Glomerular endothelial cell (primary cell): Measurements from ENCODE around the gene CPAMD8. TPM values are rescaled to one million over a fixed set of nuclear protein-coding genes. Genes with fewer than 3 reads are reported as not detected.
"Not testable (repeated sequence)": the region's sequence is repeated elsewhere in the genome, so short reads cannot be mapped to it uniquely, and the experiment has no call there.

Experiments
- DNase-seq: peaks from one replicate; pipeline ENCODE4 v3.0.0-alpha.2; 2011; ENCODE audit warnings: low read depth, low spot score; ENCODE audit errors: extremely low read depth
- total RNA-seq: library from RNA; depleted of rRNA; stranded (reverse); fragments of >200 nt; gene quantifications from 2 replicates; pipeline ENCODE4 v1.2.3, GENCODE V29; 2015

The CPAMD8 gene
- total RNA-seq, 1 donor from 2014 or later = 4.4 TPM

GRCh38 chr19:17043744-17044143 lies 17.1 kb upstream of the CPAMD8 start:
- DNase-seq = no peak

- DNase-seq = no peak
These were observed 15.4 kb upstream of the CPAMD8 start for GRCh38 chr19:17041976-17042375.

- DNase-seq = no peak
These were observed 11.4 kb upstream of the CPAMD8 start for GRCh38 chr19:17037966-17038500.

GRCh38 chr19:17037184-17037583 lies 10.6 kb upstream of the CPAMD8 start:
- DNase-seq = no peak

- DNase-seq = no peak
These were observed 10.0 kb upstream of the CPAMD8 start for GRCh38 chr19:17036640-17037039.

GRCh38 chr19:17035842-17036424 lies 9.3 kb upstream of the CPAMD8 start:
- DNase-seq = no peak

- DNase-seq = no peak
These were observed 5.1 kb upstream of the CPAMD8 start for GRCh38 chr19:17031741-17032140.

- DNase-seq = no peak
These were observed 945 bp upstream of the CPAMD8 start for GRCh38 chr19:17027535-17027975.

GRCh38 chr19:17025991-17026658 lies 485 bp downstream of the CPAMD8 start:
- DNase-seq = no peak

GRCh38 chr19:17025361-17025760 lies 1.2 kb downstream of the CPAMD8 start:
- DNase-seq = no peak

GRCh38 chr19:17024941-17025340 lies 1.7 kb downstream of the CPAMD8 start:
- not testable (repeated sequence) for DNase-seq

- DNase-seq = no peak
These were observed 2.8 kb downstream of the CPAMD8 start for GRCh38 chr19:17023805-17024204.

- no peak for DNase-seq
These were observed 3.9 kb downstream of the CPAMD8 start for GRCh38 chr19:17022738-17023137.

- DNase-seq = no peak
These were observed 4.6 kb downstream of the CPAMD8 start for GRCh38 chr19:17021793-17022590.

- DNase-seq = no peak
These were observed 5.3 kb downstream of the CPAMD8 start for GRCh38 chr19:17021328-17021727.

GRCh38 chr19:17020823-17021222 lies 5.8 kb downstream of the CPAMD8 start:
- no peak for DNase-seq

- DNase-seq = no peak
These were observed 6.2 kb downstream of the CPAMD8 start for GRCh38 chr19:17020385-17020784.

- DNase-seq = not testable (repeated sequence)
These were observed 12.3 kb downstream of the CPAMD8 start for GRCh38 chr19:17014212-17014861.

- no peak for DNase-seq
These were observed 15.1 kb downstream of the CPAMD8 start for GRCh38 chr19:17011485-17011884.

GRCh38 chr19:17006579-17006978 lies 20.0 kb downstream of the CPAMD8 start:
- DNase-seq = no peak

GRCh38 chr19:17005000-17005399 lies 21.6 kb downstream of the CPAMD8 start:
- no peak for DNase-seq
